B cell (primary cell): ENCODE results near the gene BHMT2. TPM values are rescaled to one million over a fixed set of nuclear protein-coding genes. Genes with fewer than 3 reads are reported as not detected.

Source experiments
- ATAC-seq: fragments of 200-7000 bp; cut with Tn5 transposase; one replicate; pipeline ENCODE4 v1.10.0; 2021; ENCODE audit warnings: low read depth, mild to moderate bottlenecking, moderate number of reproducible peaks, moderate library complexity
- CTCF ChIA-PET: fragments of 350-600 bp; sonication (Branson Sonifier 250); formaldehyde crosslinking; loops from one replicate; lab custom pipeline; 2021; ENCODE audit warnings: antibody characterized with exemption, inconsistent platforms; lab: Charles Lee
- POLR2A ChIA-PET: fragments of 350-600 bp; sonication (Branson Sonifier 250); formaldehyde crosslinking; loops from one replicate; lab custom pipeline; 2021; ENCODE audit warnings: antibody characterized with exemption; lab: Charles Lee
- DNase-seq: peaks from one replicate; pipeline ENCODE4 v3.0.0; 2013
- H2AFZ ChIP-seq: 2 replicates; pipeline ENCODE4 v1.6.1; 2012; ENCODE audit warnings: mild to moderate bottlenecking, low read depth, low read length; ENCODE audit not compliant: insufficient read depth, poor library complexity, severe bottlenecking
- H3K27ac ChIP-seq, 2 donors: 1 replicate in 1 of 2; 2 replicates in 1 of 2; pipeline ENCODE4 v1.5.1; 2012 to 2013; ENCODE audit warnings: low read length in 2 of 2, mild to moderate bottlenecking in 2 of 2, moderate library complexity in 1 of 2
- H3K27me3 ChIP-seq, 4 experiments: fragments of 200-600 bp in 1 of 4; sonication (generic) in 1 of 4; replicated peaks in 1 of 4; 1 replicate in 2 of 4; 2 replicates in 2 of 4; pipeline versions ENCODE4 v1.6.1 to v1.7.0; 2013 to 2016; ENCODE audit warnings: low read length in 3 of 4, mild to moderate bottlenecking in 2 of 4, mixed read lengths in 1 of 4, moderate library complexity in 1 of 4; ENCODE audit not compliant: insufficient read depth in 4 of 4, control insufficient read depth in 3 of 4; ENCODE audit errors: control extremely low read depth in 1 of 4
- H3K36me3 ChIP-seq, 2 experiments: replicated peaks in 1 of 2; 1 replicate in 1 of 2; 2 replicates in 1 of 2; pipeline versions ENCODE4 v1.6.1 to v1.7.1; 2013; ENCODE audit warnings: low read length in 1 of 2; ENCODE audit not compliant: insufficient read depth in 2 of 2, control insufficient read depth in 1 of 2; ENCODE audit errors: control extremely low read depth in 1 of 2, extremely low read depth in 1 of 2
- H3K4me1 ChIP-seq, 2 donors: fragments of 200-600 bp in 1 of 2; sonication (generic) in 1 of 2; 1 replicate in 1 of 2; 2 replicates in 1 of 2; pipeline versions ENCODE4 v1.5.1 to v1.6.1; 2013 to 2017; ENCODE audit warnings: low read length in 2 of 2; ENCODE audit not compliant: control insufficient read depth in 2 of 2, insufficient read depth in 2 of 2
- H3K4me2 ChIP-seq: replicated peaks from 2 replicates; pipeline ENCODE3; 2012; ENCODE audit warnings: mild to moderate bottlenecking, low read depth, low read length; ENCODE audit not compliant: poor library complexity, severe bottlenecking
- H3K4me3 ChIP-seq, 5 experiments: fragments of 200-600 bp in 1 of 5; sonication (generic) in 1 of 5; 1 replicate in 3 of 5; 2 replicates in 2 of 5; pipeline versions ENCODE4 v1.5.1 to v1.7.0; 2011 to 2016; ENCODE audit warnings: low read length in 4 of 5, mild to moderate bottlenecking in 4 of 5, low read depth in 2 of 5, control low read depth in 1 of 5, moderate library complexity in 1 of 5; ENCODE audit not compliant: insufficient read depth in 1 of 5; ENCODE audit errors: control extremely low read depth in 1 of 5, extremely low read depth in 1 of 5
- H3K79me2 ChIP-seq: fragments of 200-600 bp; sonication (generic); one replicate; pipeline ENCODE4 v1.6.0; 2016; ENCODE audit warnings: low read length; ENCODE audit not compliant: control insufficient read depth, insufficient read depth
- H3K9ac ChIP-seq: fragments of 200-600 bp; sonication (generic); 2 replicates; pipeline ENCODE4 v1.6.1; 2017; ENCODE audit warnings: mild to moderate bottlenecking, low read length, moderate library complexity
- H3K9me3 ChIP-seq, 3 donors: one replicate each; pipeline versions ENCODE4 v1.6.1 to v1.7.1; 2013; ENCODE audit warnings: low read length in 2 of 3; ENCODE audit not compliant: control insufficient read depth in 2 of 3, insufficient read depth in 1 of 3; ENCODE audit errors: control extremely low read depth in 1 of 3
- H4K20me1 ChIP-seq: 2 replicates; pipeline ENCODE4 v1.6.0; 2012; ENCODE audit warnings: mild to moderate bottlenecking, low read length; ENCODE audit not compliant: insufficient read depth, control insufficient read depth, poor library complexity, severe bottlenecking
- H3K27ac Mint-ChIP-seq: one replicate; pipeline ENCODE4 v1.8.0; 2021; ENCODE audit warnings: mixed read lengths
- H3K27me3 Mint-ChIP-seq: one replicate; pipeline ENCODE4 v1.8.0; 2021; ENCODE audit warnings: mixed read lengths
- H3K4me1 Mint-ChIP-seq: one replicate; pipeline ENCODE4 v1.8.0; 2021; ENCODE audit warnings: mixed read lengths
- H3K4me3 Mint-ChIP-seq: one replicate; pipeline ENCODE4 v1.8.0; 2021; ENCODE audit warnings: mixed read lengths
- H3K9me3 Mint-ChIP-seq: one replicate; pipeline ENCODE4 v1.8.0; 2022; ENCODE audit warnings: mixed read lengths; ENCODE audit not compliant: insufficient read depth
- EZH2 ChIP-seq: IDR thresholded peaks from 2 replicates; pipeline ENCODE4 v1.6.1; 2012; ENCODE audit warnings: borderline replicate concordance, low read depth, mild to moderate bottlenecking, moderate library complexity, low read length; ENCODE audit not compliant: insufficient read depth, poor library complexity, severe bottlenecking
- WGBS: methylation state at CpG from one replicate; pipeline ENCODE4 v1.1.5; 2013; ENCODE audit warnings: missing lambda C conversion rate; ENCODE audit not compliant: insufficient coverage; 5-methylcytosine and 5-hydroxymethylcytosine counted together
- intact Hi-C: fragments of 100-400 bp; cut with micrococcal nuclease; formaldehyde crosslinking; loops from one replicate; pipeline ENCODE4 v1.10.0; 2022
- polyA plus RNA-seq: library from polyadenylated mRNA; depleted of rRNA; stranded (reverse); fragments of >200 nt; gene quantifications from 2 replicates; pipeline ENCODE4 v1.2.3, GENCODE V29; 2012
- total RNA-seq, 2 donors: library from RNA; stranded (reverse); fragments of 120-200 nt in 1 of 2; gene quantifications; 1 replicate in 1 of 2; 2 replicates in 1 of 2; pipeline versions ENCODE4 v1.2.3 to v1.2.4, GENCODE V29; 2013 to 2022
- TF ChIP-seq, protein P1 (sequence below): fragments of 200-600 bp; IDR thresholded peaks from one replicate; pipeline ENCODE4 v1.8.0; 2022; ENCODE audit warnings: antibody characterized with exemption, mild to moderate bottlenecking

The BHMT2 gene
- total and polyA plus RNA-seq, 2 donors (not counting 1 experiment from before 2014, with no cell fraction given), result not detected

DNA sequence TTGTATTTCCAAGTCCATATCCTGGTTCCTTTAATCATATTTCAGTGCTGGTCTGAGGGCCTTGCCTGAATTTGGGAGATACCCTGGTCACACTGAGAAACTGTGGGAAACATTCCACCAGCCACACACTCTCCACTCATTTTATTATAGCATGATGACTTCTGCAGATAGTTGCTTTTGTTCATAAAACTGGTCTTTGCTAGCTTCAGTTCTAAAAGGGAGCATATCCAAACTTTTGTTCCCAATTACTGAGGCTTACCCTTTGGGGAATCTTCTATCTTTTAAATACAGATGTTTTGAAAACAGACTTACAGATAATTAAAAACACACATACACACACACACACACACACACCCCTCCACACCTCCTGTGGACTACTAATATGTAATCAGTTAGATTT lies 21.1 kb upstream of the BHMT2 start:
- no peaks in the 10 kb centered on the region for H3K36me3 ChIP-seq
- no peaks in the 10 kb centered on the region for H4K20me1 ChIP-seq
- no peak overlapping the region for H2AFZ ChIP-seq
- no peak overlapping the region for H3K9ac ChIP-seq
- H3K27me3 Mint-ChIP-seq, result peaks cover 18% of the 10 kb centered on the region
- DNase-seq, result no peak
- ChIA-PET CTCF (interaction anchor here (2.0 kb wide), 1 partner anchor 25 kb away, joined by 5 read pairs; no protein-coding TSS in a partner anchor), POLR2A (no interaction called here)
- no peaks in the 10 kb centered on the region for H3K27me3 ChIP-seq
- ATAC-seq, result no peak
- H3K27ac Mint-ChIP-seq, result no peak overlapping the region
- no peak for TF ChIP-seq EZH2
- TF ChIP-seq, protein P1, sequence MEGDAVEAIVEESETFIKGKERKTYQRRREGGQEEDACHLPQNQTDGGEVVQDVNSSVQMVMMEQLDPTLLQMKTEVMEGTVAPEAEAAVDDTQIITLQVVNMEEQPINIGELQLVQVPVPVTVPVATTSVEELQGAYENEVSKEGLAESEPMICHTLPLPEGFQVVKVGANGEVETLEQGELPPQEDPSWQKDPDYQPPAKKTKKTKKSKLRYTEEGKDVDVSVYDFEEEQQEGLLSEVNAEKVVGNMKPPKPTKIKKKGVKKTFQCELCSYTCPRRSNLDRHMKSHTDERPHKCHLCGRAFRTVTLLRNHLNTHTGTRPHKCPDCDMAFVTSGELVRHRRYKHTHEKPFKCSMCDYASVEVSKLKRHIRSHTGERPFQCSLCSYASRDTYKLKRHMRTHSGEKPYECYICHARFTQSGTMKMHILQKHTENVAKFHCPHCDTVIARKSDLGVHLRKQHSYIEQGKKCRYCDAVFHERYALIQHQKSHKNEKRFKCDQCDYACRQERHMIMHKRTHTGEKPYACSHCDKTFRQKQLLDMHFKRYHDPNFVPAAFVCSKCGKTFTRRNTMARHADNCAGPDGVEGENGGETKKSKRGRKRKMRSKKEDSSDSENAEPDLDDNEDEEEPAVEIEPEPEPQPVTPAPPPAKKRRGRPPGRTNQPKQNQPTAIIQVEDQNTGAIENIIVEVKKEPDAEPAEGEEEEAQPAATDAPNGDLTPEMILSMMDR, result no peak
- no peaks in the 10 kb centered on the region for H3K9me3 Mint-ChIP-seq
- H3K4me1 Mint-ChIP-seq, result no peaks in the 10 kb centered on the region
- no peak overlapping the region for H3K27ac ChIP-seq
- H3K4me3 Mint-ChIP-seq, result no peak overlapping the region
- no peaks in the 10 kb centered on the region for H3K4me1 ChIP-seq
- no peak overlapping the region for H3K4me3 ChIP-seq
- H3K4me2 ChIP-seq, result no peak overlapping the region
- no peaks in the 10 kb centered on the region for H3K79me2 ChIP-seq
- H3K9me3 ChIP-seq, result peaks cover 0 to 3% (median 0%) of the 10 kb centered on the region in 3 donors
- intact Hi-C loops, result no loop called here

DNA sequence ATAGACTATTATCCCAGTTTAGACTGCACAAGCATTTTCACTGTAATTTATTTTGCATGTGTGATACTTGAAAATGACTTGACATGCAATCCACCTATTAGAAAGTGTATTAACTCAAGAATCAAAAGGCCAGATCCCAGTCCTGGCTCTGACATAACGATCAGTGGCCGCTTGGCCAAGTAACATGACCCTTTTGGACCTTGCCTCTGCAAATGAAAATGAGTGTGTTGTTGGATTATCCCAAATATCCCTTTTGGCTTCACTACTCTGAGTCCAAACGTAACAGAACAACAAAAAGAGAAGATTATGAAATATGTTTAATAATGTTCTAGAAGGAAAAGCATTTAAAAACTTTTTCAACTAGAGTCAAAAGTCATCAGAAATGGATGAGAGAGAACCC lies 19.1 kb upstream of the BHMT2 start:
- DNase-seq (no peak), ATAC-seq (no peak)
- Mint-ChIP-seq H3K4me3 (no peak overlapping the region), H3K9me3 (no peaks in the 10 kb centered on the region), H3K4me1 (no peaks in the 10 kb centered on the region), H3K27me3 (peaks cover 23% of the 10 kb centered on the region), H3K27ac (no peak overlapping the region)
- no peak overlapping the region for H2AFZ ChIP-seq
- WGBS, result no CpG with 5 or more reads among the region's 3 CpGs
- no peak for TF ChIP-seq EZH2
- TF ChIP-seq, protein P1, result no peak
- H3K27me3 ChIP-seq, result no peaks in the 10 kb centered on the region
- H3K4me1 ChIP-seq, result no peaks in the 10 kb centered on the region
- peaks cover 0 to 3% (median 0%) of the 10 kb centered on the region in 3 donors for H3K9me3 ChIP-seq
- H3K4me2 ChIP-seq, result no peak overlapping the region
- no peaks in the 10 kb centered on the region for H3K36me3 ChIP-seq
- no peak overlapping the region for H3K9ac ChIP-seq
- POLR2A ChIA-PET, result no interaction called here
- CTCF ChIA-PET, result no interaction called here
- intact Hi-C loops, result no loop called here
- no peak overlapping the region for H3K4me3 ChIP-seq
- no peaks in the 10 kb centered on the region for H4K20me1 ChIP-seq
- H3K79me2 ChIP-seq, result no peaks in the 10 kb centered on the region
- no peak overlapping the region for H3K27ac ChIP-seq
